Choroid plexus epithelial cell (primary cell): Measurements from ENCODE around the gene SBDS.
A peak's percentile ranks its signal among the peaks of the same experiment; 100 is the strongest.

Experiments
- DNase-seq: peaks from one replicate; pipeline ENCODE4 v3.0.0-alpha.2; 2010; ENCODE audit warnings: low read depth
- H3K4me3 ChIP-seq: 2 replicates; pipeline ENCODE4 v1.5.1; 2011; ENCODE audit warnings: low read depth, mild to moderate bottlenecking, control low read depth, low read length, moderate library complexity
- TF ChIP-seq, protein P1 (sequence below): conservative IDR thresholded peaks from 2 replicates; pipeline ENCODE4 v1.5.1; 2011; ENCODE audit warnings: low read depth, mild to moderate bottlenecking, control low read depth, inconsistent platforms, low read length, moderate library complexity

SBDS gene

DNA sequence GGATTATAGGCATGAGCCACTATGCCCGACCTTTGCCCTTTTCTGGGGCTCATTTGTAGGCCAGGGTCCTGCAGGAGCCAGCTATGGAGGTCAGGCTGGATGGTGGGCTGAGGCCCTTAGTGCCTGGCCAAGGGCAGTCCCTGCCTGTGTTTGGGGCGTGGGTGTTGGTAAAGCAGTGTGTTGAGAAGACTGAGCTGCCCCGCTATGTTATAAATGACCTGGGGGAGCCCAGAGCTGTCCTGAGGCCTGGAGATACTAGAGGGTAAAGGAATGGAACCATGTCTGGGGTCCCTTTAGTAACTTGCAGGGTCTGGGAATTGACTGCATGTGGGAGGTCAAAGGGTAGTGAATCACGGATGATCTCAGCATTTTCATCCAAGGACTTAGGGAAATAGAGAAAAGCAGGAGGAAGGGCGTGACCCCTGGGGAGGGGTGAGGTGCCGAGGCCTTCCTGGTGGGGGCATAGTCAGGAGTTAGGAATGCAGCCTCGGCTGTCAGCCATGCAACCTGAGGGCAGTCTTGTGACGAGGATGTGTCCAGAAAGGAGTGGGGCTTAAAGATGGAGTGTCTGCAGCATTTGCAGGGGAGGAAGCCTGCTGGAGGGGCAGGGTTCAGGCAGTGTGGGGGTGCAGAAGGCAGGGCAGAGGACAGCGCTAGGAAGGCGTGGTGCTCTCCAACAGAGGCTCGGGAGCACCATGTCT lies 42.9 kb downstream of the SBDS start:
- TF ChIP-seq, protein P1, sequence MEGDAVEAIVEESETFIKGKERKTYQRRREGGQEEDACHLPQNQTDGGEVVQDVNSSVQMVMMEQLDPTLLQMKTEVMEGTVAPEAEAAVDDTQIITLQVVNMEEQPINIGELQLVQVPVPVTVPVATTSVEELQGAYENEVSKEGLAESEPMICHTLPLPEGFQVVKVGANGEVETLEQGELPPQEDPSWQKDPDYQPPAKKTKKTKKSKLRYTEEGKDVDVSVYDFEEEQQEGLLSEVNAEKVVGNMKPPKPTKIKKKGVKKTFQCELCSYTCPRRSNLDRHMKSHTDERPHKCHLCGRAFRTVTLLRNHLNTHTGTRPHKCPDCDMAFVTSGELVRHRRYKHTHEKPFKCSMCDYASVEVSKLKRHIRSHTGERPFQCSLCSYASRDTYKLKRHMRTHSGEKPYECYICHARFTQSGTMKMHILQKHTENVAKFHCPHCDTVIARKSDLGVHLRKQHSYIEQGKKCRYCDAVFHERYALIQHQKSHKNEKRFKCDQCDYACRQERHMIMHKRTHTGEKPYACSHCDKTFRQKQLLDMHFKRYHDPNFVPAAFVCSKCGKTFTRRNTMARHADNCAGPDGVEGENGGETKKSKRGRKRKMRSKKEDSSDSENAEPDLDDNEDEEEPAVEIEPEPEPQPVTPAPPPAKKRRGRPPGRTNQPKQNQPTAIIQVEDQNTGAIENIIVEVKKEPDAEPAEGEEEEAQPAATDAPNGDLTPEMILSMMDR, result no peak
- DNase-seq, result peak; percentile 67
- H3K4me3 ChIP-seq, result no peak overlapping the region

DNA sequence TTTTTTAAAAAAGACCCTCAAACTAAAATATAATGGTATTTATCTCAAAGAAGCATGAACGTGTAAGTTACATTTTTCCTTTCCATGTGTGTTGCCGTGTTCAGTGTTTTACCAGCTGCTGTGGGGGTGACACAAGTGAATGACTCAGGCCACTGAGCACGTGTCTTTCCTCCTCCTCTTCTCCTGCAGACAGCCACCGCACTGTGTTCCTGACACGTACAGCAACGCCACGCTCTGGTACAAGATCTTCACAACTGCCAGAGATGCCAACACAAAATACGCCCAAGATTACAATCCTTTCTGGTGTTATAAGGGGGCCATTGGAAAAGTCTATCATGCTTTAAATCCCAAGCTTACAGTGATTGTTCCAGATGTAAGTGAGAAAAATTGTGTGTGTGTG lies 44.6 kb downstream of the SBDS start:
- DNase-seq, result peak; percentile 40
- TF ChIP-seq, protein P1, result no peak
- H3K4me3 ChIP-seq, result no peak overlapping the region

DNA sequence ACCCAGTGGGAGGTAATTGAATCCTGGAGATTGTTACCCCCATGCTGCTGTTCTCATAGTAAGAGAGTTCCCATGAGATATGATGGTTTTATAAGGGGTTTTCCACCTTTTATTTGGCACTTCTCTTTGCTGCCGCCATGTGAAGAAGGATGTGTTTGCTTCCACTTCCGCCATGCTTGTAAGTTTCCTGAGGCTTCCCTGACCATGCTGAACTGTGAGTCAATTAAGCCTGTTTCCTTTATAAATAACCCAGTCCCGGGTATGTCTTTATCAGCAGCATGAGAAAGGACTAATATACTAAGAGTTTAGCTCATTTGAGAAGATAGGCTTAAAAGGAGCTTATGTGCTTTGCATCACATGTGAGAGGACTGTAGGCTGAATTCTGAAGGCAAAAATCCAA lies 45.1 kb downstream of the SBDS start:
- TF ChIP-seq, protein P1, result no peak
- DNase-seq, result no peak

DNA sequence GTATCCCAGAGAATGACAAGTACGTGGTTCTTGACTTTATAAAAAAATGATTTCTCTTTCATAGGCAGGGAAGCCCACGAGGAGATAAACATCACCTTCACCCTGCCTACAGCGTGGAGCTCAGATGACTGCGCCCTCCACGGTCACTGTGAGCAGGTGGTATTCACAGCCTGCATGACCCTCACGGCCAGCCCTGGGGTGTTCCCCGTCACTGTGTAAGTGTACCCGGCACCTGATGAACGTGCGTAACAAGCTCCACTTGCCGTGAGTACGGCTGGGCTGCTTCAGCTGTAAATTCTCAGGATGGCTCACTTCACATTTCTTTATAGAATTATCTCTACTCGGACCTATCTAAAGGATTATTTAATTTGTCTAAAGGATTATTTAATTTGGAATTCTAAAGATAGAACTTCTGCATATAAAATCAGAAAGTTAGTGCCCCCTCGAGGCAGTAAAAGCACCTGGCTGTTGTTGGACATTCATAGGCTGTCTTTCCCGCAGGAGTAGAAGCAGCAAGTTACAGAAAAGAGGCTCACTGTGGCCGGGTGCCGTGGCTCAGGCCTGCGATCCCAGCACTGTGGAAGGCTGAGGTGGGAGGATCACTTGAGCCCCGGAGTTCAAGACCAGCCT lies 46.8 kb downstream of the SBDS start:
- TF ChIP-seq, protein P1, result no peak
- no peak for DNase-seq
- H3K4me3 ChIP-seq, result no peak overlapping the region

More for the DNA sequence above, 45.1 kb downstream of the SBDS start:
- no peak overlapping the region for H3K4me3 ChIP-seq

DNA sequence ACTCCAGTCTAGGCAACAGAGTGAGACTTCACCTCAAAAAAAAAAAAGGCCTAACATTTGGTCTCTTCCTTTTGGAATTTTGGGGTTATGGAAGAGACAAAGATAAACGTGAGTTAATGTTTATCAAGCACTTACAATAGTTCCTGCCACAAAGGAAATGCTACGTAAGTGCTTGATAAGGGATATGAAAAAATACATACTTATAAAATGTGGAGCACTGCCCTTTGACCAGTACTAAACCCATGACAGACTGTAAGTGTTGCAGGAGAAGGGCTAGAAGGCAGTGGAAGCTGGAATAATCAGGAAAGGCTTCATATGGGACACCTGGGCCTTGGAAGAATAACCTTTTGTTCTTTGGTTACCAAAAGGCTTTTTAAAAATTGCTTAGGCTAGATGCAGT lies 48.8 kb downstream of the SBDS start:
- TF ChIP-seq, protein P1, result no peak
- no peak overlapping the region for H3K4me3 ChIP-seq
- DNase-seq, result peak; percentile 24

DNA sequence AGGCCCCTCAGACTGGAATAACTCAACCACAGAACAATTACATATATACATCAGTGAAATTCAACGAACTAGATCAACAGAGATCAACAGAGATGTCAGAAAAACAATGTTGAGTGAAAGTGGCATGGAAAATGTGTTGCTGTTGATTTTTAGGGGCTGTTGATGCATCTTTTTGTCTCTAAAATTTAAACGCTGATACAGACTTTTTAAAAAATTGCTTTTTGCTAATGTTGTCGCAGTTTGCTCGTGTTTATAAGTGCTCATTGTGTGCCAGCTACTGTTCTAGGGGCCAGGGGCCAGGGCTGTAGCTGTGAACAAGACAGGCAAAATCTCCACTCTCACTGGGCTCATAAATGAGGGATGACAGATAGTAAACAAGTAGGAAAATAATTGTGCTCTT lies 56.1 kb downstream of the SBDS start:
- no peak overlapping the region for H3K4me3 ChIP-seq
- TF ChIP-seq, protein P1, result no peak
- no peak for DNase-seq

DNA sequence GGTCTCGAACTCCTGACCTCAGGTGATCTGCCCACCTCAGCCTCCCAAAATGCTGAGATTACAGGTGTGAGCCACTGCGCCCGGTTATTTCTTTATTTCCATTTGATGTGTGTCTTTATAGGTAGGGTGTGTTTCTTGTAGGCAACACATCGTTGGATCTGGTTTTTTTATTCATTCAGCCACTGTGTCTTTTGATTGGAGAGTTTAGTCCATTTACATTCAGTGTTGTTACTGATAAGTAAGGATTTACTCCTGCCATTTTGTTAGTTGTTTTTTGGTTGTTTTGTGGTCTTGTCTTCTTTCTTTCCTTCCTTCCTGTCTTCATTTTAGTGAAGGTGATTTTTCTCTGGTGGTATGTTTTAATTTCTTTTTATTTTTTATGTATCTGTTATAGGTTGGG lies 57.4 kb downstream of the SBDS start:
- no peak overlapping the region for H3K4me3 ChIP-seq
- TF ChIP-seq, protein P1, result no peak
- DNase-seq, result no peak
